GM12875 (cell line): ENCODE data around the gene ZDHHC13.

ENCODE experiments used
- H3K4me3 ChIP-seq: one replicate; pipeline ENCODE4 v1.5.1; 2011; ENCODE audit warnings: low read depth, low read length, control low read depth
- CTCF ChIP-seq: IDR thresholded peaks from 2 replicates; pipeline ENCODE4 v1.5.1; 2011; ENCODE audit warnings: low read depth, mild to moderate bottlenecking, control low read depth, inconsistent platforms, low read length, moderate library complexity, borderline replicate concordance; ENCODE audit not compliant: insufficient read depth

The ZDHHC13 gene

GRCh38 chr11:19164230-19164855 lies 47.4 kb downstream of the ZDHHC13 start:
- TF ChIP-seq CTCF, result no peak
- H3K4me3 ChIP-seq, result no peak overlapping the region

- no peak overlapping the region for H3K4me3 ChIP-seq
- no peak for TF ChIP-seq CTCF
These were observed 47.9 kb downstream of the ZDHHC13 start for GRCh38 chr11:19164881-19165280.

- H3K4me3 ChIP-seq, result no peak overlapping the region
- TF ChIP-seq CTCF, result no peak
These were observed 51.1 kb downstream of the ZDHHC13 start for GRCh38 chr11:19168090-19168489.

GRCh38 chr11:19173004-19173689 lies 56.2 kb downstream of the ZDHHC13 start:
- no peak for TF ChIP-seq CTCF

GRCh38 chr11:19173964-19174638 lies 57.1 kb downstream of the ZDHHC13 start:
- no peak overlapping the region for H3K4me3 ChIP-seq
- no peak for TF ChIP-seq CTCF

More at GRCh38 chr11:19173004-19173689, 56.2 kb downstream of the ZDHHC13 start:
- no peak overlapping the region for H3K4me3 ChIP-seq

- no peak overlapping the region for H3K4me3 ChIP-seq
- no peak for TF ChIP-seq CTCF
These were observed 59.7 kb downstream of the ZDHHC13 start for GRCh38 chr11:19176629-19177186.
